NCI-H82 treated with DMSO at 0.1 percent for 48 hours (cell line): ENCODE measurements around the gene ABI3BP.

ENCODE experiments used
- DNase-seq: peaks from one replicate; lab custom pipeline; 2025; ENCODE audit not compliant: unreplicated experiment; lab: John Stamatoyannopoulos, UW

ABI3BP gene

DNA sequence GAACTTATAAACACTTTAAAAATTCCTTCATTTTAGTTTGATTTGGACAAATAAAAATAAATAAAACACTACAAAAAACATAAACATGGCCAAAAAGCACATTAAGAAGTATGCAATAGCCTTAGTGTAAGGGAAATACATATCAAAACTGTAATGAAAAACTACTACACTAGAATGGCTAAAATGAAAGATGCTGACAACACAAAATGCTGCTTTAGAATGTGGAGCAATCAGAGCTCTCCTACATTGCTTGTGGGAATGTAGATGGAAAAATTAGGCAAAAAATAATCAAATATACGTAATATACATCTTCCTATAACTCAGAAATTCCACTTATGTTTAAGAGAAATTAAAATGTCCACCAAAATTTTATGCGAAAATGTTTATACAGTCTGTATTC lies 96.2 kb downstream of the ABI3BP start:
- DNase-seq, result no peak

DNA sequence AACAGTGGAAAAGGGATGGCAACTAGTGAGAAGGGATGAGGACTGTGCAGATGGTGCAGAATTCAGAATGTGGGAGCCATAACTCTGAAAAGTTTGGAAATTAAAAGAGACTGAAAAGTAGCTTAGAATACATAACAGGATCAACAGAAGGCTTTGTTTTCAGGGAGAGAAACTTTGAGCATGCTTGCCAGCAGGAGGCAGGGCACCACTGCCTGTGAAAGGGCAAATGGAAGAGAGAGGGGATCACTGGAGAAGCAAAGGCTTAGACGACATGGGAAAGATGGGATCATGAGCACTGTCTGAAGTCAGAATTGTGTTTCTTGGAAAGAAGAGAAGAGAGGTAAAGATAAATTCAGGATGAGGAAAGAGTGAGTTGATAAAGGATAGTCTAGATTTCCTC lies 99.6 kb downstream of the ABI3BP start:
- peak; percentile 64 for DNase-seq

GRCh38 chr3:100893108-100893507 lies 100.1 kb downstream of the ABI3BP start:
- DNase-seq, result no peak

DNA sequence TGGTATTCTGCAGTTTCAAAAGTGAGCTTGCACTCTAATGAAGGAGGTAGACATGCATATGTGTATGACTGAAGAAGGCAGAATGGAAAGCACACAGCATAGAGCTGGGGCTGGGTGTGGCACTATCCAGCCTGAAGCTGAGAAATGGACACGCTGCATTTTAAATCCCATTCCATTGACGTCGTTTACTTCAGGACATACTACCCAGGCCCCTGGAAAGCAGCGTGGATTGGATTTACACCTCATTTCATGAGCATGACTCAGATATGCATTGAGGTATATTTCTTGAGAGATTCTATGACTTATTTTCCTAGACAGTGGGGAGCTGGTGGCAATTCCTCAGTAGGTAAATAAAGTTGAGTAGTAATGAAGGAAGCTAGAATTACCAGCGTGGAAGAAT lies 101.4 kb downstream of the ABI3BP start:
- no peak for DNase-seq

DNA sequence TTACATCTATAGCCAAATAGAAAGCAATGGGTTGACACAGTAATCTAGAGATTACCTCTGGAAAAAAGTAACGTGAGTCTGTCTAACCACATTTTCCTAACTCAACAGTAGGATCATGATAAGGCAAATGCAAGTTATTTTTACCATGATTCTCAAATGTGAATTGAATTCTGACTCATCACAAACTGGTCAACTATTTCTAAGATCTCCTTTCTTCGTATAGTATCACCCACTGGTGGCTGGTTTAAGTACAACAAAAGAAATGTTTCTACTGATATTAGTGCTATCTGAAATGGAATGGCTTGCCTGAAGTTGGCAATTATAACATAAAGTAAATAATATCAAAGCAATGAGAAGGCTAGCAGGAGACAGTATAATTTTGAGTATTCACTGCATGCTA lies 102.2 kb downstream of the ABI3BP start:
- no peak for DNase-seq

GRCh38 chr3:100888881-100889280 lies 104.3 kb downstream of the ABI3BP start:
- DNase-seq, result no peak

- no peak for DNase-seq
These were observed 110.6 kb downstream of the ABI3BP start for GRCh38 chr3:100882571-100882984.

GRCh38 chr3:100880845-100881244 lies 112.4 kb downstream of the ABI3BP start:
- DNase-seq, result no peak

DNA sequence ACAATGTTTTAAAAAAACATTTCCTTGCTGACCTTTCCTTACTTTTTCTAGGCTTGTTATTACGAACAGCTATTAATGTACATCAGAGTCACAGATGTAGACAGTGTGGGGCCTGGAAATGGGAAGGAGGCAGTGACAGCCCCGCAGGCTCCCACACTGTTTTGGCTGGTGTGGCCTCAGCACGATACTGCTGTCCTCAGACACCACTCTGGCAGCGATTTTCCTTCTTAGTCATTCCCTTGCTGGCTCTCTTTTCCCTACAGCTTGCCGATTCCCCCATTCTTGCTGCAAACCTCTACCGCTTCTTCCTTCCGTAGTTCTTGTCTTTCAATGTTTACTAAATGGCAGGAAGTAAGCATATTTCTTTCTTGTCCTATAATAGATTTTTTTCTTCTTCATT lies 113.1 kb downstream of the ABI3BP start:
- no peak for DNase-seq

DNA sequence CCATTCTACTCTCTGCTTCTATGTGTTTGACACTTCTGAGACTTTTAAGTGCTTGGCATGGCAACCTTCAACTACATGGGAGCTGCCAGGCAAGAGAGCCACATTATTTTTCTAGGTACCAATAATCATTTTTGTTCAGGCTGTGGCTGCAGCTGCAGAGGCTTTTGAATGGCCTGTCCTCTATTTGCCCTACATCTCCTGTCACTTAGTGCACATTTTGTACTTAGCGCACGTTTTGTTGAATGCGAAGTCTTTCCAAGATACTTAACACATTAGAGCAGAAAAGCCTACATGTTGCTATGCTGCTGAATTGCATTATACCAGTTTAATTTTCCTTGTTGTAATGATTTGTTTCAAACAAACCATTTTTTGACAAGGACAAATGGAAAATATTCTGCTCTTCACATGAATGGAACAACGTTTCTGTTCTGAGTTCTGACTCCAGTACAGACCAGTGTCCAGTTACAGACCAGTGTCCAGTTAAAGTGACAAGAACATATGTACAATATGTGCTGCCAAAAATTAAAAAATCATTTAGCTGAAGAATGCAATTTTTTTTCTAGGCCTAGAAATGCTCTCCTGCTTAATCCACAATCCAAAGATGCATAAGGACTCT lies 113.9 kb downstream of the ABI3BP start:
- DNase-seq, result no peak

DNA sequence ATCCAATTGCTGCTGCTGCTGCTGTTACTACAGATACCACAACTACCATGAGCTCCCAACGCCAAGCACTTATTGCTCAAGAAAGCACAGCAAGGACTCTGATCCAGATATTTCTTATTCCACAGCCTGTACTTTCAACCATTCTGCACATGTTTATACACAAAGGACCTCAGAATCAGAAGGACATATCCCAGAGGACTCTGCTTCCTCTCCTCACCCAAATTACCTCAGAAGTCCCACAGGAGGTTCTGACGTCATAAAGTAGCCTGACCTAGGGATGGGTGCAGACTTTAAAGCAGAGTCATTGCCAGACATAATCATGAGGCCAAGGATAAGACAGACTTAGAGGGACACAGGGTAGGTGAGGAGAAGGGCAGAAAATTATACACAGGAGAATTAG lies 115.9 kb downstream of the ABI3BP start:
- no peak for DNase-seq

GRCh38 chr3:100875239-100875638 lies 118.0 kb downstream of the ABI3BP start:
- DNase-seq, result no peak

GRCh38 chr3:100873611-100874010 lies 119.6 kb downstream of the ABI3BP start:
- no peak for DNase-seq

DNA sequence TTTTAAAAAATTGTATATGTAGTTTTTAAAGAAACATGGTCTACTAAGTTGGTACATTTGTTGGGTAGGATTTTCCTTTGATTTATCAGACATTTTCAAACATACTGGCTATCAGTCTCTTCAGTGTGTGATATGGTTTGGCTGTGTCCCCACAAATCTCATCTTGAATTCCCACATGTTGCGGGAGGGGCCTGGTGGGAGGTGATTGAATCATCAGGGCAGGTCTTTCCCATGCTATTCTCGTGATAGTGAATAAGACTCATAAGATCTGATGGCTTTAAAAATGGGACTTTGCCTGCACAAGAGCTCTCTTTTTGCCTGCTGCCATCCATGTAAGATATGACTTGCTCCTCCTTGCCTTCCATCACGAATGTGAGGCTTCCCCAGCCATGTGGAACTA lies 121.9 kb downstream of the ABI3BP start:
- DNase-seq, result no peak

DNA sequence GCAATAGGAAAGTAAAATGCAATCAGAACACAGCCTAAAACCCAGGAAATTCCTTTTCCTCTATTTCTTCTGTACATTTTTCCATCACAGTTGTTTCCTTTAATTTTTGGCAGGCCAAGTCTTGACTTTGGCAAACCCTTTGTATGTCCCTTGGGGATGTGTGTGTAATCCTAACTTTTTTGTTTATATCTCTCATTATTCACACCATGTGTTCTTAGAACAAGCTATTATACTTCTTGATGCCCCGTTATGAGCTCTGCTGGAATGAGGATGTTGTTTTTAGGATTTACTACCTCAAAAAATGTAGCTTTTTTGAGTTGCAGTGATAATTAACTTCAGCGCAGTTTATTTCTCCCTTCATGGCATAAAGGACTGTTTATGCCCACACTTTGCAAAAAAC lies 123.4 kb downstream of the ABI3BP start:
- no peak for DNase-seq

- no peak for DNase-seq
These were observed 124.3 kb downstream of the ABI3BP start for GRCh38 chr3:100868894-100869293.

- no peak for DNase-seq
These were observed 125.1 kb downstream of the ABI3BP start for GRCh38 chr3:100868096-100868495.

DNA sequence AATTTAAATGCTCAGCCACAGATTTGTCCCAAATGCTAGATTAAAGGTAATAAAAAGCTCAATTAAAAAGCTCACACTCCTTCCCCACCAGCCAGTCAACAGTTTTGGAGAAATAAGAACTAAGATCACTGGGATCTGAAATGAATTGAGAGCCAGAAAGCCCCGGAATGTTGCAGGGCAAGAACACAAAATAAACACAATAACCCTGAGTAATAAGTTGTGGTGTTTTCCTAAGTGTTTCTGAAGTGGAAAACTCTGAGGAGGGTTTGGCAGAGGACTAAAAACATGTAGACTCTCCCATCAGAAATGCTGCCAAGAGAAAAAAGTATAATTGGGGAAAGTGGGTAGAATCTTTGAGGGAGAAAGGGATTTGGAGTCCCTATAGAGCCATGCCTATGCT lies 127.8 kb downstream of the ABI3BP start:
- DNase-seq, result no peak

GRCh38 chr3:100864471-100865250 lies 128.6 kb downstream of the ABI3BP start:
- no peak for DNase-seq

DNA sequence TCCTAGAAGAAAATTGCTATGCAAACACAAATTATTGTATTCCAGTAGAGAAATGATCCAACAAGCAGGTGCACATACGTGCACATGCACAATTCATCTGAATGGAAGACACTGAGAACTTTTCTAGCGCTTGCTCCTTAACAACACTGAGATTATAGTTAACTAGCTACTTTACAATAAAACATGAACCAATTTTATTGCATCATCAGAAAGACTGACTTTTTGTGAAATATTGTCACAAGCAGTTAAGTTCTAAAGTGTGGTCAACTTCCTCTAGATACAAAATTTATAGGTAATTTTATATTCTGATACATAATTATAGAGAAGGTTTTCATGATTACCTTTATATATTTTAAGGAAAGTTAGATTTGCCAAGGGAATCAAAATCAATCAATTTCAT lies 135.4 kb downstream of the ABI3BP start:
- no peak for DNase-seq

DNA sequence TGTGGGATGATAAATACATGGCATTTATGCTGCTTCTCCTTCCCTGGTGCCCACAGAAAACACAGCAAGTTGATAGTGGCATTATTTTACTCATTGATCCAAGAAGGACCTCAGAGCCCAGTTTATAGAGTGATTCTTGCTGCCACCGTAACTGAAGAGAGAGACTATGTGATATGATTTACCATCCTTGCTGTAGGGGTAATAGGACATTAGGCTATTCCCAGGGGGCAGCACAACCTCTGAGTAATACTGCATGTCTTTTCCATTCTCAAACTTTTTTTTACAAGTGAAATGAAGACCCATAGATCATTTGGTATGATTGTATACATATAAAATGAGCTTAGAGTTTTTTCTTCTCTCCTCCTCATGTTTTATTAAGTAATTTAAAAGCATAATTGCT lies 136.4 kb downstream of the ABI3BP start:
- DNase-seq, result no peak

DNA sequence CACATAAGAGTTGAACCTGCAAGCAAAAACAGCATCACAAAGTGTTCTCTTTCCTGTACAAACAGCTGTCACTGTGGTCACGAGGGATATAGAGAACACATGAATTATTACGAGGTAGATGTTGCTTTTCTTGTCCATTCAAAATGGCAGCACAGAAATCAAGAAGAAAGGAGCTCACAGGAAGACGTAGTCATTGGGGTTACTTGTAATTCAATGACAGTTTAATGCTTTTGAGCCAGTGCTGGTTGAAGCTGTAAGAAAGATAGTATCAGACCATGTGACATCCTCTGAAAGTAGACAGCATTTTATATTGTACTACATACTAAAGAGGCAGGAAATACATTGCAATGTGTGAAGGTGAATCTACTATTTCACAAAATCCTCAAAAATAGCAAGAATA lies 140.4 kb downstream of the ABI3BP start:
- DNase-seq, result no peak

DNA sequence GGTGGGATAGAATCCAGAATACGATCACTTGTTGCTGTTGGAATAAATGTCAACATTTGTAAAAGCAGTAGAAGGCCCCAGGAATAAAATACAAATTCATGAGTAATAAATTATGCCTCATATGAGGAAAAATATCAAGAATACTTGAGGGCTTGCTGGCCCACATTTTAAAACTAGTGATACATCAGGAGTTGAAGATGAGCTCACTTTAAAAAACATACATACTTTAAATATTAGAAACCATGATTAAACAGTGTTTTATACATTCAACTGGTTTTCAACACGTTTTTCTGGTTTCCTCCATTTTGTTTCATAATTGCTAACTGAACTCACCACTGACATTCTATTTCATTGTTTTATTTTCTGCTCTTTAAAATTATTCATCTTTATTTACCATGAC lies 142.5 kb downstream of the ABI3BP start:
- DNase-seq, result no peak
